ENCODE data around the gene CC2D2B.

The CC2D2B gene

DNA sequence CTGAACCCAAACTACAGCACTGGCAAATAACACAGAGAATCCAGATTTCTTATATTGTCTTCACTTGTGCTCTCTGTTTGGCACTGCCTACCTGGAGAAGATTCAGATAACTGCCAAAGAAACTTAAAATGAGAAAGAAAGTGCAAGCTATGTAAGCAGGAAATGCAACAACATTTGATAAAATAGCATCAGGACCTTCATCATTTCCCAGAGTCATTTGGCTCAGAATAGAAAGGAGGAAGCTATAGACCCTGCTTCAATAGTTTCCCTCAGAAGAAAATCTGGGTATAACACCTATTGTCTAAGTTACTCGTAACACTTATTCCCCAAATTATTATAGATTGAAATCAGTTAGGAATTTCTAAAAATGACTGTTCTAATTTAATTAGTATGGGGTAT, 56.2 kb downstream of the CC2D2B start:
- Histone ChIP-seq H3K27me3 (replicated peaks; ENCODE audit: control insufficient read depth, insufficient read depth, low read length) (no peaks in the 10 kb centered on the region), H3K4me3 (replicated peaks; ENCODE audit: low read depth, low read length) (no peak overlapping the region; the same call in 1 of the 2 replicates), H3K36me3 (ENCODE audit: control insufficient read depth, insufficient read depth, low read length) (no peaks in the 10 kb centered on the region)
- DNase-seq (ENCODE audit: extremely low read depth, insufficient read length): no peak
- no peak for TF ChIP-seq CTCF (IDR thresholded peaks at IDR 0.05; ENCODE audit: insufficient read depth, low read length, poor library complexity, severe bottlenecking)

- Histone ChIP-seq H3K27me3 (replicated peaks; ENCODE audit: control insufficient read depth, insufficient read depth, low read length) (no peaks in the 10 kb centered on the region), H3K36me3 (ENCODE audit: control insufficient read depth, insufficient read depth, low read length) (no peaks in the 10 kb centered on the region), H3K4me3 (replicated peaks; ENCODE audit: low read depth, low read length) (no peak overlapping the region)
- DNase-seq (ENCODE audit: extremely low read depth, insufficient read length): no peak
- no peak for TF ChIP-seq CTCF (IDR thresholded peaks at IDR 0.05; ENCODE audit: insufficient read depth, low read length, poor library complexity, severe bottlenecking)
Observed at GRCh38 chr10:95964756-95965155, 57.0 kb downstream of the CC2D2B start.

GRCh38 chr10:95976362-95977229, 68.8 kb downstream of the CC2D2B start:
- no peak for DNase-seq (ENCODE audit: extremely low read depth, insufficient read length)
- H3K36me3 ChIP-seq (ENCODE audit: control insufficient read depth, insufficient read depth, low read length): no peaks in the 10 kb centered on the region
- no peaks in the 10 kb centered on the region for H3K27me3 ChIP-seq (replicated peaks; ENCODE audit: control insufficient read depth, insufficient read depth, low read length)
- no peak for TF ChIP-seq CTCF (IDR thresholded peaks at IDR 0.05; ENCODE audit: insufficient read depth, low read length, poor library complexity, severe bottlenecking)
- no peak overlapping the region for H3K4me3 ChIP-seq (replicated peaks; ENCODE audit: low read depth, low read length)

- Histone ChIP-seq H3K36me3 (ENCODE audit: control insufficient read depth, insufficient read depth, low read length) (no peaks in the 10 kb centered on the region), H3K27me3 (replicated peaks; ENCODE audit: control insufficient read depth, insufficient read depth, low read length) (no peaks in the 10 kb centered on the region), H3K4me3 (replicated peaks; ENCODE audit: low read depth, low read length) (no peak overlapping the region)
- no peak for TF ChIP-seq CTCF (IDR thresholded peaks at IDR 0.05; ENCODE audit: insufficient read depth, low read length, poor library complexity, severe bottlenecking)
- DNase-seq (ENCODE audit: extremely low read depth, insufficient read length): no peak
Observed at GRCh38 chr10:95982200-95982599, 74.4 kb downstream of the CC2D2B start.

DNA sequence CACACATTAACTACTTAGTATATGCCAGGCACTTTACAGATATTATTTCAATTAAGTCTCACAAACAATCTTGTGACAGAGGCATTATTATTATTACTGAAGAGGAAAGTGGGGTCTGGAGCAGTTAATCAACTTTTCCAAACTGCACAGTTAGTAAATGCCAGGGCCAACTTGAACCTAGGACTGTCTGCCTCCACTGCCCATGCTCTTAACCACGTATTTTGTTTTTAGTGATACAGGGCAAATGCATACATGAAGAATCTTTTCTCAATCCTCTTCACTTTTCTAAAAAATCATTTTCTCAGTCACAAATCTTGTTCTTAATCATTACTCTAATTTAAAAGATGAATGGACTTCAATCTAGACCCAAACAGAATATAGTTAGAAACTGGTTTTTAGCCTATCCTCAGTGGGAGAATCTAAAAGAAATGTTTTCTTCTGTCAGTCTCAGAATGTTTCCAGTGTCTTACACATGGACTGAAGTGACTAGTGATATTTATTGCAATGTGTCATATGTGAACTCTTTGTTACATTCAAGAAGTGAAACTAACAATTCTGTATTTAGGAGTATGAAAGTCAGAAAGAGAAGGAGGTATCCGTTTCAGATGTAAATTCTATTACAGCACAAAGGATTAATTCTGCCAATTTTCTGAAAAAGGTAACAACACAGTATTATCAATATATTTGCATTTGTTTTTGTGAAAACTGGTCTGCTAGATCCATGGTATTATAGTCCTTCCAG, 80.1 kb downstream of the CC2D2B start:
- no peak for TF ChIP-seq CTCF (IDR thresholded peaks at IDR 0.05; ENCODE audit: insufficient read depth, low read length, poor library complexity, severe bottlenecking)
- DNase-seq (ENCODE audit: extremely low read depth, insufficient read length): peak; percentile 41
- Histone ChIP-seq H3K4me3 (replicated peaks; ENCODE audit: low read depth, low read length) (peak overlapping the region; percentile 17; the same call in 1 of the 2 replicates), H3K27me3 (replicated peaks; ENCODE audit: control insufficient read depth, insufficient read depth, low read length) (no peaks in the 10 kb centered on the region), H3K36me3 (ENCODE audit: control insufficient read depth, insufficient read depth, low read length) (no peaks in the 10 kb centered on the region)

Measured in GM06990 (cell line).